ENCODE results near the gene OBI1. TPM values are rescaled to one million over a fixed set of nuclear protein-coding genes. Genes with fewer than 3 reads are reported as not detected.
A peak's percentile ranks its signal among the peaks of the same experiment; 100 is the strongest.

Gene OBI1
- total and polyA plus RNA-seq, 9 of the 15 experiments (the other 6 are each of a cell fraction or from before 2014, with no cell fraction given), result 8.7 to 18.4 (median 14.2) TPM

DNA sequence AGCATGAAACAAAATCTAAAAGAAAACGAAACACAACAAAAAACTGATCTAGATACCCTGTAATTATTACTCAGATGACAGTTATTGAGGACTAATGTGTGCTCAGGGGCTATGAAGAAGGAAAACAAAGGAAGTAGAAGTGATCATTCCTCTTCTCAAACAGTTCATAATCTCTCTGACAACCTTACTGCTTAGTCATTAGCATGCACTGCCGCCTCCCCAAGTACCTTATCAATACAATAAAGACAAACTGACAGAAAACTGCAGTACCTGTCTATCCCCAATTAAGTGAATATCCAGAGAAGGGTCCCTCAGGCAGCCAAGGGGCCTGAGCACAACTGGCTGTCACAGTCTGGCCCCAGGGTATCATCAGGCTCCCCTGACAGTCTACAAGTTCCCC lies 33.6 kb downstream of the OBI1 start:
- CTCF ChIA-PET (ENCODE audit: low intra/inter-chr PET ratio), result no interaction called here
- DNase-seq (ENCODE audit: extremely low read depth in 1 of 4, low spot score in 3 of 4) (no peak), FAIRE-seq (no peak), ATAC-seq (peak; percentile 80)
- Histone ChIP-seq H3K9me3 (replicated peaks; ENCODE audit: control insufficient read depth, insufficient read depth, low read depth, low read length) (no peaks in the 10 kb centered on the region), H3K27me3 (ENCODE audit: control insufficient read depth in 2 of 2, insufficient read depth in 2 of 2, low read length in 2 of 2) (no peaks in the 10 kb centered on the region), H3K4me2 (ENCODE audit: insufficient read depth, low read length) (no peak overlapping the region), H4K20me1 (replicated peaks; ENCODE audit: control insufficient read depth, insufficient read depth, low read length) (no peaks in the 10 kb centered on the region), H2AFZ (ENCODE audit: low read depth, low read length) (no peak overlapping the region), H3K4me1 (replicated peaks in 1 of 2; ENCODE audit: control insufficient read depth in 2 of 2, insufficient read depth in 2 of 2, low read length in 2 of 2) (peaks cover 7 to 9% of the 10 kb centered on the region in 2 experiments; a peak in 3 of 5 replicates), H3K36me3 (ENCODE audit: control insufficient read depth, insufficient read depth, low read length) (peaks cover 19% of the 10 kb centered on the region; the same call in 2 of the 3 replicates), H3K9me1 (ENCODE audit: control insufficient read depth, insufficient read depth, low read length) (no peaks in the 10 kb centered on the region), H3K27ac (ENCODE audit: extremely low read depth, low read depth, low read length) (0 out of 3 replicates have a peak overlapping the region, but pooled peaks have one; percentile 32), H3K79me2 (ENCODE audit: control insufficient read depth, insufficient read depth, low read length) (peaks cover 11% of the 10 kb centered on the region; the same call in 2 of the 3 replicates), H3K4me3 (no peak overlapping the region), H3K9ac (ENCODE audit: insufficient read depth in 1 of 2, low read depth in 2 of 2, low read length in 2 of 2) (peak overlapping the region in 1 of 2 experiments; percentile 14; a peak in 1 of 4 replicates)
- no TSS peak for BruUV-seq (replicated peaks)
- in situ Hi-C loops (cut with MboI), result no loop called here
- 8% methylated on average over 2 of the region's 2 CpGs for WGBS (ENCODE audit: insufficient coverage, low coverage, missing lambda C conversion rate)
- TF ChIP-seq DPF2 (IDR thresholded peaks at IDR 0.05) (peak; percentile 42; the same call in 1 of the 2 replicates), DACH1 (IDR thresholded peaks at IDR 0.05; ENCODE audit: partially characterized antibody) (peak; percentile 40), NFE2 (IDR thresholded peaks at IDR 0.05; ENCODE audit: low read depth) (peak; percentile 51; the same call in 1 of the 2 replicates), LARP7 (IDR thresholded peaks at IDR 0.05) (no peak), MAFG (tag; conservative IDR thresholded peaks at IDR 0.05) (0 out of 2 replicates have a peak, but pooled peaks have one; percentile 31), BRF1 (IDR thresholded peaks at IDR 0.05; ENCODE audit: borderline replicate concordance, extremely low read depth, insufficient read length) (no peak), CBFA2T3 (IDR thresholded peaks at IDR 0.05) (peak; percentile 57), MCM5 (IDR thresholded peaks at IDR 0.05; ENCODE audit: low read depth) (no peak)
- TF ChIP-seq, protein P1, sequence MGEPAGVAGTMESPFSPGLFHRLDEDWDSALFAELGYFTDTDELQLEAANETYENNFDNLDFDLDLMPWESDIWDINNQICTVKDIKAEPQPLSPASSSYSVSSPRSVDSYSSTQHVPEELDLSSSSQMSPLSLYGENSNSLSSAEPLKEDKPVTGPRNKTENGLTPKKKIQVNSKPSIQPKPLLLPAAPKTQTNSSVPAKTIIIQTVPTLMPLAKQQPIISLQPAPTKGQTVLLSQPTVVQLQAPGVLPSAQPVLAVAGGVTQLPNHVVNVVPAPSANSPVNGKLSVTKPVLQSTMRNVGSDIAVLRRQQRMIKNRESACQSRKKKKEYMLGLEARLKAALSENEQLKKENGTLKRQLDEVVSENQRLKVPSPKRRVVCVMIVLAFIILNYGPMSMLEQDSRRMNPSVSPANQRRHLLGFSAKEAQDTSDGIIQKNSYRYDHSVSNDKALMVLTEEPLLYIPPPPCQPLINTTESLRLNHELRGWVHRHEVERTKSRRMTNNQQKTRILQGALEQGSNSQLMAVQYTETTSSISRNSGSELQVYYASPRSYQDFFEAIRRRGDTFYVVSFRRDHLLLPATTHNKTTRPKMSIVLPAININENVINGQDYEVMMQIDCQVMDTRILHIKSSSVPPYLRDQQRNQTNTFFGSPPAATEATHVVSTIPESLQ (CRISPR knock-in tag; IDR thresholded peaks at IDR 0.05), result no peak
- TF ChIP-seq, protein P2, sequence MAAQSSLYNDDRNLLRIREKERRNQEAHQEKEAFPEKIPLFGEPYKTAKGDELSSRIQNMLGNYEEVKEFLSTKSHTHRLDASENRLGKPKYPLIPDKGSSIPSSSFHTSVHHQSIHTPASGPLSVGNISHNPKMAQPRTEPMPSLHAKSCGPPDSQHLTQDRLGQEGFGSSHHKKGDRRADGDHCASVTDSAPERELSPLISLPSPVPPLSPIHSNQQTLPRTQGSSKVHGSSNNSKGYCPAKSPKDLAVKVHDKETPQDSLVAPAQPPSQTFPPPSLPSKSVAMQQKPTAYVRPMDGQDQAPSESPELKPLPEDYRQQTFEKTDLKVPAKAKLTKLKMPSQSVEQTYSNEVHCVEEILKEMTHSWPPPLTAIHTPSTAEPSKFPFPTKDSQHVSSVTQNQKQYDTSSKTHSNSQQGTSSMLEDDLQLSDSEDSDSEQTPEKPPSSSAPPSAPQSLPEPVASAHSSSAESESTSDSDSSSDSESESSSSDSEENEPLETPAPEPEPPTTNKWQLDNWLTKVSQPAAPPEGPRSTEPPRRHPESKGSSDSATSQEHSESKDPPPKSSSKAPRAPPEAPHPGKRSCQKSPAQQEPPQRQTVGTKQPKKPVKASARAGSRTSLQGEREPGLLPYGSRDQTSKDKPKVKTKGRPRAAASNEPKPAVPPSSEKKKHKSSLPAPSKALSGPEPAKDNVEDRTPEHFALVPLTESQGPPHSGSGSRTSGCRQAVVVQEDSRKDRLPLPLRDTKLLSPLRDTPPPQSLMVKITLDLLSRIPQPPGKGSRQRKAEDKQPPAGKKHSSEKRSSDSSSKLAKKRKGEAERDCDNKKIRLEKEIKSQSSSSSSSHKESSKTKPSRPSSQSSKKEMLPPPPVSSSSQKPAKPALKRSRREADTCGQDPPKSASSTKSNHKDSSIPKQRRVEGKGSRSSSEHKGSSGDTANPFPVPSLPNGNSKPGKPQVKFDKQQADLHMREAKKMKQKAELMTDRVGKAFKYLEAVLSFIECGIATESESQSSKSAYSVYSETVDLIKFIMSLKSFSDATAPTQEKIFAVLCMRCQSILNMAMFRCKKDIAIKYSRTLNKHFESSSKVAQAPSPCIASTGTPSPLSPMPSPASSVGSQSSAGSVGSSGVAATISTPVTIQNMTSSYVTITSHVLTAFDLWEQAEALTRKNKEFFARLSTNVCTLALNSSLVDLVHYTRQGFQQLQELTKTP (IDR thresholded peaks at IDR 0.05; ENCODE audit: low read depth in 1 of 2, partially characterized antibody in 2 of 2), result no peak
- intact Hi-C loops (cut with micrococcal nuclease), result no loop called here
- POLR2A ChIA-PET, result no interaction called here

All from K562 (cell line).